HCT116 (cell line): Measurements from ENCODE around the gene ENOX1. TPM values are rescaled to one million over a fixed set of nuclear protein-coding genes. Genes with fewer than 3 reads are reported as not detected.

Experiments
- ATAC-seq: fragments of 200-7000 bp; cut with Tn5 transposase; 2 replicates; pipeline ENCODE4 v1.9.1; 2020; ENCODE audit warnings: mild to moderate bottlenecking, moderate library complexity
- BruUV-seq: library from RNA; stranded (reverse); fragments of 400-500 nt; replicated peaks from 2 replicates; lab custom pipeline; 2021; lab: Mats Ljungman, UMichigan
- CTCF ChIA-PET: fragments of 300-600 bp; sonication (Branson Sonifier 250); formaldehyde crosslinking; loops from one replicate; lab custom pipeline; 2021; ENCODE audit warnings: antibody characterized with exemption; lab: Charles Lee
- POLR2A ChIA-PET: fragments of 300-600, 350-600 bp; sonication (Branson Sonifier 250); formaldehyde crosslinking; loops from one replicate; lab custom pipeline; 2021; ENCODE audit warnings: antibody characterized with exemption; lab: Charles Lee
- RAD21 ChIA-PET, 2 experiments: fragments of 300-600 bp; sonication (Branson Sonifier 250); formaldehyde crosslinking; loops; one replicate each; lab custom pipeline; 2023; ENCODE audit warnings: low total read pairs in 2 of 2; ENCODE audit not compliant: uncharacterized antibody in 2 of 2, unreplicated experiment in 2 of 2, low non-redundant PET in 1 of 2; lab: Charles Lee
- DNase-seq: peaks from one replicate; pipeline ENCODE4 v3.0.0-alpha.2; 2010; ENCODE audit warnings: low read depth, low spot score
- H2AFZ ChIP-seq: fragments of 200-600 bp; shearing (Covaris generic), sonication (generic); 2 replicates; pipeline ENCODE4 v1.6.1; 2017; ENCODE audit warnings: low read depth, mixed run types, mixed read lengths, antibody characterized with exemption, low read length; ENCODE audit not compliant: poor library complexity, severe bottlenecking
- H3K27ac ChIP-seq: 2 replicates; pipeline ENCODE4 v1.5.1; 2012; ENCODE audit warnings: low read depth, low read length
- H3K27me3 ChIP-seq: fragments of 200-600 bp; sonication (generic); 2 replicates; pipeline ENCODE4 v1.6.1; 2016; ENCODE audit warnings: mixed run types, low read length, mixed read lengths; ENCODE audit not compliant: insufficient read depth
- H3K36me3 ChIP-seq, 2 experiments: fragments of 200-500 bp in 1 of 2; fragments of 200-600 bp in 1 of 2; sonication (Bioruptor generic) in 1 of 2; sonication (generic) in 1 of 2; 2 replicates each; pipeline versions ENCODE4 v1.5.1 to v1.6.1; 2014 to 2016; ENCODE audit warnings: low read length in 2 of 2, inconsistent platforms in 1 of 2, mixed read lengths in 1 of 2, mixed run types in 1 of 2; ENCODE audit not compliant: insufficient read depth in 2 of 2, control insufficient read depth in 1 of 2
- H3K4me1 ChIP-seq, 2 experiments: fragments of 200-600 bp in 1 of 2; sonication (generic) in 1 of 2; 2 replicates each; pipeline versions ENCODE4 v1.5.1 to v1.6.1; 2012 to 2017; ENCODE audit warnings: low read length in 2 of 2, inconsistent platforms in 1 of 2, mild to moderate bottlenecking in 1 of 2, mixed read lengths in 1 of 2, mixed run types in 1 of 2, moderate library complexity in 1 of 2; ENCODE audit not compliant: insufficient read depth in 2 of 2, control insufficient read depth in 1 of 2
- H3K4me2 ChIP-seq: fragments of 200-600 bp; sonication (generic); 2 replicates; pipeline ENCODE4 v1.6.1; 2017; ENCODE audit warnings: mixed run types, low read length, mixed read lengths
- H3K4me3 ChIP-seq, 2 experiments: fragments of 200-600 bp in 1 of 2; sonication (generic) in 1 of 2; replicated peaks in 1 of 2; 2 replicates each; pipeline ENCODE4 v1.5.1; 2011 to 2016; ENCODE audit warnings: low read length in 2 of 2, control low read depth in 1 of 2, low read depth in 1 of 2, mild to moderate bottlenecking in 1 of 2, mixed read lengths in 1 of 2, mixed run types in 1 of 2
- H3K79me2 ChIP-seq: fragments of 200-600 bp; sonication (generic); 2 replicates; pipeline ENCODE4 v1.6.1; 2017; ENCODE audit warnings: mild to moderate bottlenecking, mixed run types, low read length, moderate library complexity, mixed read lengths; ENCODE audit not compliant: insufficient read depth
- H3K9ac ChIP-seq: fragments of 200-600 bp; sonication (generic); 2 replicates; pipeline ENCODE4 v1.6.1; 2016; ENCODE audit warnings: low read length, mixed read lengths
- H3K9me2 ChIP-seq: fragments of 200-600 bp; sonication (generic), shearing (Covaris generic); 2 replicates; pipeline ENCODE4 v1.6.1; 2017; ENCODE audit warnings: mixed run types, mild to moderate bottlenecking, moderate library complexity; ENCODE audit not compliant: insufficient read depth
- H3K9me3 ChIP-seq, 2 experiments: fragments of 200-500 bp in 1 of 2; fragments of 200-600 bp in 1 of 2; sonication (Bioruptor generic) in 1 of 2; sonication (generic) in 1 of 2; 2 replicates each; pipeline ENCODE4 v1.6.1; 2014 to 2017; ENCODE audit warnings: low read length in 2 of 2, mixed read lengths in 2 of 2, inconsistent platforms in 1 of 2, low read depth in 1 of 2, mild to moderate bottlenecking in 1 of 2, mixed run types in 1 of 2, moderate library complexity in 1 of 2; ENCODE audit not compliant: control insufficient read depth in 1 of 2, insufficient read depth in 1 of 2
- H4K20me1 ChIP-seq: fragments of 200-600 bp; sonication (generic), shearing (Covaris generic); 2 replicates; pipeline ENCODE4 v1.6.1; 2017; ENCODE audit warnings: mixed run types, mild to moderate bottlenecking, moderate library complexity; ENCODE audit not compliant: insufficient read depth
- ATF3 ChIP-seq: IDR thresholded peaks from 2 replicates; pipeline ENCODE4 v1.6.1; 2012
- CEBPB ChIP-seq: IDR thresholded peaks from 2 replicates; pipeline ENCODE4 v1.6.1; 2012; ENCODE audit warnings: low read depth
- ELF1 ChIP-seq: IDR thresholded peaks from 2 replicates; pipeline ENCODE4 v1.6.1; 2012; ENCODE audit warnings: low read depth, borderline replicate concordance
- EZH2 ChIP-seq: fragments of 200-600 bp; sonication (generic); IDR thresholded peaks from 2 replicates; pipeline ENCODE4 v1.6.1; 2017; ENCODE audit warnings: antibody characterized with exemption, mixed run types
- EZH2phosphoT487 ChIP-seq: fragments of 200-600 bp; IDR thresholded peaks from 2 replicates; pipeline ENCODE4 v1.6.1; 2018; ENCODE audit warnings: antibody characterized with exemption, borderline replicate concordance
- FOSL1 ChIP-seq: IDR thresholded peaks from 2 replicates; pipeline ENCODE4 v1.6.1; 2012; ENCODE audit warnings: low read depth
- POLR2AphosphoS5 ChIP-seq: IDR thresholded peaks from 2 replicates; pipeline ENCODE4 v1.6.1; 2011; ENCODE audit warnings: mild to moderate bottlenecking, low read depth, low read length, moderate library complexity
- RAD21 ChIP-seq: IDR thresholded peaks from 2 replicates; pipeline ENCODE4 v1.6.1; 2012; ENCODE audit warnings: low read depth, mild to moderate bottlenecking
- REST ChIP-seq: IDR thresholded peaks from 2 replicates; pipeline ENCODE4 v1.6.1; 2012; ENCODE audit warnings: low read depth
- SIN3A ChIP-seq: IDR thresholded peaks from 2 replicates; pipeline ENCODE4 v1.6.1; 2012; ENCODE audit warnings: low read depth
- TCF7L2 ChIP-seq: IDR thresholded peaks from 2 replicates; pipeline ENCODE4 v1.7.0; 2011; ENCODE audit warnings: borderline replicate concordance, inconsistent platforms; ENCODE audit not compliant: insufficient read depth, insufficient read length; ENCODE audit errors: extremely low read depth
- YY1 ChIP-seq: IDR thresholded peaks from 2 replicates; pipeline ENCODE4 v1.6.1; 2011; ENCODE audit warnings: low read length, low read depth, moderate library complexity, mild to moderate bottlenecking; ENCODE audit not compliant: insufficient replicate concordance; ENCODE audit errors: extremely low read depth
- ZNF274 ChIP-seq: fragments of 200-500 bp; sonication (Bioruptor generic); IDR thresholded peaks from 2 replicates; pipeline ENCODE4 v1.6.1; 2014; ENCODE audit warnings: mild to moderate bottlenecking, low read depth, low read length, inconsistent platforms
- intact Hi-C: fragments of 100-400 bp; cut with micrococcal nuclease; formaldehyde crosslinking; loops from 2 replicates; pipeline ENCODE4 v1.10.0; 2022
- total RNA-seq: library from RNA; stranded (reverse); gene quantifications from one replicate; pipeline ENCODE4 v1.2.1, GENCODE V29; 2021; ENCODE audit not compliant: unreplicated experiment
- TF ChIP-seq, protein P1 (sequence below), 3 experiments: fragments of 200-600 bp in 1 of 3; sonication (generic) in 1 of 3; IDR thresholded peaks in 2 of 3; conservative IDR thresholded peaks in 1 of 3; 2 replicates each; pipeline ENCODE4 v1.5.1; 2012 to 2017; ENCODE audit warnings: low read depth in 2 of 3, low read length in 2 of 3, antibody characterized with exemption in 1 of 3, borderline replicate concordance in 1 of 3, control low read depth in 1 of 3, mild to moderate bottlenecking in 1 of 3, mixed read lengths in 1 of 3, mixed run types in 1 of 3, moderate library complexity in 1 of 3; ENCODE audit not compliant: insufficient read depth in 1 of 3

Gene ENOX1
- total RNA-seq, 1 experiment from 2014 or later: 4.5 TPM

- CTCF ChIA-PET: no interaction called here
Observed at GRCh38 chr13:43780666-43781065, 6.1 kb downstream of the ENOX1 start.

DNA sequence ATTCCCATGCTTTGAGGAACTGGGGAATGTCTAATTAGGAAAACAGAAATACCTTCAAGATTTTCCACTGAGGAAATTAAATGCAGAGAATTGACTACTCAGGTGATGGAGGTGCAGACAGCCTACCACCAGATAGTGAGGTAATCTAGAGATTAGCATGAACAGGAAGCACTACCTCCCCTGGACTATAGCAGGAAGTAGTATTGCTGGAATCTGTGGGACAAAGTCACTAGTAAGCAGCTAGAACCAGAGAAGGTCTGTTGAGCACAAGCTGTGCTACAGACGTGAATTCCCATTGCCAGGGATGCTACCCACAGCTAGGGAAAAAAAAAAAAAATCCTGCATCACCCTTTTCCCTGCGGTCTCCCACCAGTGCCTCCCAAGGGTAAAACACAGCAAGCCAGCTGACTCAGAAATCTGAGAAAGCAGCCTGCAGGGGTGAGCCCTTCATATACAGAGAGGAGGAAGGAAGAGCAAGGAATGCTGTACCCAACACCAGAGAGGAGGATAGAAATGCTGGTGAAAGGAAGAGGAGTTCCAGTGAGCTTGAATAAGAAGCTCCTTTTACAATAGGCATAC, 10.2 kb downstream of the ENOX1 start:
- no peak for DNase-seq
- H3K9ac ChIP-seq: no peak overlapping the region
- ChIA-PET POLR2A (no interaction called here), CTCF (no interaction called here), RAD21 (no interaction called here)
- no peak overlapping the region for H3K4me2 ChIP-seq
- intact Hi-C loops: no loop called here
- no peaks in the 10 kb centered on the region for H3K9me2 ChIP-seq
- ATAC-seq: no peak
- no peaks in the 10 kb centered on the region for H3K4me1 ChIP-seq
- H3K36me3 ChIP-seq: no peaks in the 10 kb centered on the region
- H2AFZ ChIP-seq: no peak overlapping the region
- no peak overlapping the region for H3K27ac ChIP-seq
- no peaks in the 10 kb centered on the region for H4K20me1 ChIP-seq
- BruUV-seq: no TSS peak
- H3K4me3 ChIP-seq: no peak overlapping the region
- no peaks in the 10 kb centered on the region for H3K79me2 ChIP-seq
- TF ChIP-seq RAD21 (no peak), EZH2phosphoT487 (no peak), ZNF274 (no peak), ATF3 (no peak), ELF1 (no peak), YY1 (no peak), POLR2AphosphoS5 (no peak), EZH2 (no peak), TCF7L2 (no peak), REST (no peak), FOSL1 (no peak), SIN3A (no peak)
- TF ChIP-seq, protein P1, sequence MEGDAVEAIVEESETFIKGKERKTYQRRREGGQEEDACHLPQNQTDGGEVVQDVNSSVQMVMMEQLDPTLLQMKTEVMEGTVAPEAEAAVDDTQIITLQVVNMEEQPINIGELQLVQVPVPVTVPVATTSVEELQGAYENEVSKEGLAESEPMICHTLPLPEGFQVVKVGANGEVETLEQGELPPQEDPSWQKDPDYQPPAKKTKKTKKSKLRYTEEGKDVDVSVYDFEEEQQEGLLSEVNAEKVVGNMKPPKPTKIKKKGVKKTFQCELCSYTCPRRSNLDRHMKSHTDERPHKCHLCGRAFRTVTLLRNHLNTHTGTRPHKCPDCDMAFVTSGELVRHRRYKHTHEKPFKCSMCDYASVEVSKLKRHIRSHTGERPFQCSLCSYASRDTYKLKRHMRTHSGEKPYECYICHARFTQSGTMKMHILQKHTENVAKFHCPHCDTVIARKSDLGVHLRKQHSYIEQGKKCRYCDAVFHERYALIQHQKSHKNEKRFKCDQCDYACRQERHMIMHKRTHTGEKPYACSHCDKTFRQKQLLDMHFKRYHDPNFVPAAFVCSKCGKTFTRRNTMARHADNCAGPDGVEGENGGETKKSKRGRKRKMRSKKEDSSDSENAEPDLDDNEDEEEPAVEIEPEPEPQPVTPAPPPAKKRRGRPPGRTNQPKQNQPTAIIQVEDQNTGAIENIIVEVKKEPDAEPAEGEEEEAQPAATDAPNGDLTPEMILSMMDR (IDR thresholded peaks at IDR 0.05 in 2 of 3, conservative IDR thresholded peaks at IDR 0.05 in 1 of 3; ENCODE audit: borderline replicate concordance in 1 of 3, insufficient read depth in 1 of 3, low read depth in 2 of 3, low read length in 2 of 3): no peak
- TF ChIP-seq, all 23 proteins: peak for 0
- Histone ChIP-seq H3K27me3 (no peaks in the 10 kb centered on the region; the same call in 1 of the 2 replicates), H3K9me3 (no peaks in the 10 kb centered on the region)

More at GRCh38 chr13:43780666-43781065, 6.1 kb downstream of the ENOX1 start:
- intact Hi-C loops: no loop called here
- DNase-seq (no peak), ATAC-seq (no peak)
- no peak overlapping the region for H3K9ac ChIP-seq
- no peaks in the 10 kb centered on the region for H4K20me1 ChIP-seq
- POLR2A ChIA-PET: no interaction called here
- no peaks in the 10 kb centered on the region for H3K36me3 ChIP-seq
- peaks cover 0 to 9% of the 10 kb centered on the region in 2 experiments; a peak in 2 of 4 replicates for H3K4me1 ChIP-seq
- no peaks in the 10 kb centered on the region for H3K79me2 ChIP-seq
- H2AFZ ChIP-seq: no peak overlapping the region
- H3K4me2 ChIP-seq: no peak overlapping the region
- no TSS peak for BruUV-seq
- no peak overlapping the region for H3K4me3 ChIP-seq
- H3K27me3 ChIP-seq: no peaks in the 10 kb centered on the region; the same call in 1 of the 2 replicates
- H3K9me2 ChIP-seq: no peaks in the 10 kb centered on the region
- RAD21 ChIA-PET: no interaction called here
- no peaks in the 10 kb centered on the region for H3K9me3 ChIP-seq
- H3K27ac ChIP-seq: no peak overlapping the region
- no peak for TF ChIP-seq CEBPB
